ENCODE data around the gene TGM6. TPM values are rescaled to one million over a fixed set of nuclear protein-coding genes. Genes with fewer than 3 reads are reported as not detected.

TGM6 gene
- total RNA-seq, 6 experiments from 2014 or later: not detected

DNA sequence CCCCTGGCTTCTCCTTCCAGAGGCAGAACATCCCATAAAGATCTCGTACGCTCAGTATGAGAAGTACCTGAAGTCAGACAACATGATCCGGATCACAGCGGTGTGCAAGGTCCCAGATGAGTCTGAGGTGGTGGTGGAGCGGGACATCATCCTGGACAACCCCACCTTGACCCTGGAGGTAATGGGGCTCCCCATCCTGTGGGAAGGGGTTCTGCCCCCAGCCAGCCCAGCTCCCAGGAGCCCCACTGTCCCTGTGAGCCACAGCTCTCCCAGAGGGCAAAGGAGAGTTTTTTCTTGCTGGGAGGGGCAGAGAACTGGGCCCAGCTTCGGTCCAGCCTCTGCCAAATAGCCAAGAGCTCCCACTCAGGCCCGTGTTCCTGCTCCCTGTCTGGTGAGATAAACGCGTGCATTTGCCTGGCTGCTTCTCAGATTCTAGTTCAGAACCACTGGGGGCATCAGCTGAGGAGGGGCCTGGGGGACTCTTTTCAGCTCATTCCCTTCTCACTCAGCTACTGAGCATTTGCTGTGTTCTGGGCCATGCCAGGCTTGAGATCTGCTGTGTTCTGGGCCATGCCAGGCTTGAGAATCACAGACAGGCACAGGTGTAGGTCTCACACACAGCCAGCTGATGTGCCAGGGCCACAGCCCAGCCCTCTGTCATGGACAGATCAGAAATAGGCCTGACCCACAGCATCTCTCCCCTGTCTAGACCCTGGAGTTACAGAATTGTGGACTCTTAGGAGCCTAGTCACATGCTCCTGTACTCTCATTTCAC lies 45.4 kb upstream of the TGM6 start:
- Mint-ChIP-seq H3K4me3 (no peak overlapping the region), H3K27ac (no peak overlapping the region), H3K9me3 (no peaks in the 10 kb centered on the region), H3K36me3 (ENCODE audit: low read depth) (no peaks in the 10 kb centered on the region), H3K4me1 (ENCODE audit: low read depth) (no peaks in the 10 kb centered on the region), H3K27me3 (ENCODE audit: insufficient read depth) (peaks cover 12% of the 10 kb centered on the region)
- TF ChIP-seq, protein P1, sequence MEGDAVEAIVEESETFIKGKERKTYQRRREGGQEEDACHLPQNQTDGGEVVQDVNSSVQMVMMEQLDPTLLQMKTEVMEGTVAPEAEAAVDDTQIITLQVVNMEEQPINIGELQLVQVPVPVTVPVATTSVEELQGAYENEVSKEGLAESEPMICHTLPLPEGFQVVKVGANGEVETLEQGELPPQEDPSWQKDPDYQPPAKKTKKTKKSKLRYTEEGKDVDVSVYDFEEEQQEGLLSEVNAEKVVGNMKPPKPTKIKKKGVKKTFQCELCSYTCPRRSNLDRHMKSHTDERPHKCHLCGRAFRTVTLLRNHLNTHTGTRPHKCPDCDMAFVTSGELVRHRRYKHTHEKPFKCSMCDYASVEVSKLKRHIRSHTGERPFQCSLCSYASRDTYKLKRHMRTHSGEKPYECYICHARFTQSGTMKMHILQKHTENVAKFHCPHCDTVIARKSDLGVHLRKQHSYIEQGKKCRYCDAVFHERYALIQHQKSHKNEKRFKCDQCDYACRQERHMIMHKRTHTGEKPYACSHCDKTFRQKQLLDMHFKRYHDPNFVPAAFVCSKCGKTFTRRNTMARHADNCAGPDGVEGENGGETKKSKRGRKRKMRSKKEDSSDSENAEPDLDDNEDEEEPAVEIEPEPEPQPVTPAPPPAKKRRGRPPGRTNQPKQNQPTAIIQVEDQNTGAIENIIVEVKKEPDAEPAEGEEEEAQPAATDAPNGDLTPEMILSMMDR (IDR thresholded peaks at IDR 0.05): no peak
- DNase-seq: no peak

DNA sequence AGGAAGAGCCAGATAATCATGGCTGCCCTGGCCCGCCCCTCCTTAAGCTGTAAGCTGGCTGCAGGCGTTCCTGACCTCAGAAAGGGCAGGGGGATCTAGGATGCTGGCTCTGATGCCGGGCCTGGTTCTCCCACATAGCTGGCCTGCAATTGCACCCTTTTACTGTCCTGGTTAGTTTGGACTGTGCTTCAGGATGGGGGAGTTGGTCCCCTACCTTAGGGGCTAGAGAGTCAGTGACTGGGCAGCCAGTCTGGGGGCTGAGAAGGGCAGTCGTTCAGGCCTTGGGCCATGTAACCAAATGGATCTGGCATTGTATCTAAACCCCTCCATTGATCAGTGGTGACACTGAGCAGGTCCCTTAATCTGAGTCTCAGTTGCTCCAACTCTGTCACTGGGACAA lies 44.2 kb upstream of the TGM6 start:
- H3K4me3 Mint-ChIP-seq: no peak overlapping the region
- no peak for DNase-seq
- H3K36me3 Mint-ChIP-seq (ENCODE audit: low read depth): no peaks in the 10 kb centered on the region
- no peaks in the 10 kb centered on the region for H3K4me1 Mint-ChIP-seq (ENCODE audit: low read depth)
- H3K9me3 Mint-ChIP-seq: no peaks in the 10 kb centered on the region
- TF ChIP-seq, protein P1 (IDR thresholded peaks at IDR 0.05): no peak
- peaks cover 12% of the 10 kb centered on the region for H3K27me3 Mint-ChIP-seq (ENCODE audit: insufficient read depth)
- no peak overlapping the region for H3K27ac Mint-ChIP-seq

DNA sequence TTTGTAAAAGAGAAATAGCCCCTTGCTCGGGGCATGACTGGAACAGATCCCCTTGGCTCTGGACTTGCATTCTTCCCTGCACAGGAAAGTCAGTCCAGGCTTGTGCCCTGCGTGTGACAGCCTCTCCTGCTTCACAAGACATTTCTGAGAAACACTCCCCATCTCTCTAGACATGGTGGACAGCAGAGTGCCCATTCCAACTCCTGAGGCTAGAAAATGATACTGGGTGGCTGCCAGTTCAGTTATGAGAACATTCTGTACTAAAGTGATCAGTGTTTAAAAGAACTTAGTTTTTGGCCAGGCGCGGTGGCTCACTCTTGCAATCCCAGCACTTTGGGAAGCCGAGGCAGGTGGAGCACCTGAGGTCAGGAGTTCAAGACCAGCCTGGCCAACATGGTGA lies 43.6 kb upstream of the TGM6 start:
- TF ChIP-seq, protein P1 (IDR thresholded peaks at IDR 0.05): no peak
- H3K9me3 Mint-ChIP-seq: no peaks in the 10 kb centered on the region
- no peaks in the 10 kb centered on the region for H3K36me3 Mint-ChIP-seq (ENCODE audit: low read depth)
- DNase-seq: no peak
- no peak overlapping the region for H3K4me3 Mint-ChIP-seq
- no peaks in the 10 kb centered on the region for H3K4me1 Mint-ChIP-seq (ENCODE audit: low read depth)
- no peak overlapping the region for H3K27ac Mint-ChIP-seq
- H3K27me3 Mint-ChIP-seq (ENCODE audit: insufficient read depth): peaks cover 12% of the 10 kb centered on the region

DNA sequence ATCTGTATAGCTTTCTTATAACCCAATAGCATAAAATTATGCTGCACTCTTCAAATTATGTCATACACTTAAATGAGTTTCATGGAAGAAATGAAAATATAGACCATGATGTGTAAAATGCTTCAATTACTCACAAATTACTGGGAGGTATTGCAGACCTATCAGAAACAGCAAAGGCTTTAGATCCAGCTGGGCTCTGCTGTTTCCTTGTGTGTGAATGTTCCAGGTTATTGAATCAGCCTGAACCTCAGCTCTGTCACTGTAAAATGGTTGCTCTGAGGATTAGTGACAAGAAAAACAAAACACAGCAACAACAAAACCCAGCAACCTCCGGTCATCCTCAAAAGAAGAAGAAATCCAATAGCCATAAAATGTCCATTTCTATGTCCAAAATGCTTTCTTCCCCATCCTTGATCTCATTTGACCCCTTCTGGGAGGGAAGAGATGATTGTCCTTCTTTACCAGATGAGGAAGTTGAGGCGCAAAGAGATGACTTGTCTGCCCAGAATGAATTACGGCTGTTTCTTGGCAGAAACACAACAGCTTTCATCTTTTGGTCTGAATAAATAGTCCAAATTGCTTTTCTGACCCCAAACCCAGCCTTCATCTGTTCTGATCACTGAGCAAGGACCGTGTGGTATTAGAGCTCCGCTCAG lies 42.2 kb upstream of the TGM6 start:
- Mint-ChIP-seq H3K4me3 (no peak overlapping the region), H3K9me3 (no peaks in the 10 kb centered on the region), H3K36me3 (ENCODE audit: low read depth) (no peaks in the 10 kb centered on the region), H3K27ac (no peak overlapping the region), H3K4me1 (ENCODE audit: low read depth) (no peaks in the 10 kb centered on the region), H3K27me3 (ENCODE audit: insufficient read depth) (peaks cover 7% of the 10 kb centered on the region)
- no peak for DNase-seq
- TF ChIP-seq, protein P1 (IDR thresholded peaks at IDR 0.05): no peak

DNA sequence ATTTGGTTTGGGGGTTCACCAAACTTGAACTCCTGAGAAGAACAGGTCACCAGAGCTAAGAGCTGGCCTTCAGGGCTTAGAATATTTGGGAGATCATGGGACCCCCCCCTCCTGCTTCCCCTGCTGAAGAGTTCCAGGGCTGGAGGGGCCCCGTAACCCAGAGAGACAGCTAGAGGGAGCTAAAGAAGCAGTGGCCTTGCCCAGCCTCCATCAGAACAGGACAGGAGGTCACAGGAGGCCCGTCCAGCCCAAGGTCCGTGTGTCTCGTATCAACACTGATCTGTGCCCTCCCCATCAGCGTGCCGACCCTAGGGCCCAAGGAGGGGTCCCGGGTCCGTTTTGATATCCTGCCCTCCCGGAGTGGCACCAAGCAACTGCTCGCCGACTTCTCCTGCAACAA lies 40.6 kb upstream of the TGM6 start:
- TF ChIP-seq, protein P1 (IDR thresholded peaks at IDR 0.05): no peak; the same call in 1 of the 2 replicates
- H3K4me1 Mint-ChIP-seq (ENCODE audit: low read depth): no peaks in the 10 kb centered on the region
- no peaks in the 10 kb centered on the region; the same call in 1 of the 2 replicates for H3K27me3 Mint-ChIP-seq (ENCODE audit: insufficient read depth)
- H3K4me3 Mint-ChIP-seq: no peak overlapping the region
- no peak overlapping the region for H3K27ac Mint-ChIP-seq
- H3K9me3 Mint-ChIP-seq: no peaks in the 10 kb centered on the region
- DNase-seq: no peak
- no peaks in the 10 kb centered on the region for H3K36me3 Mint-ChIP-seq (ENCODE audit: low read depth)

All from HFFc6 (cell line).